Heart left ventricle (tissue), 16 donors: ENCODE measurements around the gene UPF2. TPM values are rescaled to one million over a fixed set of nuclear protein-coding genes. Genes with fewer than 3 reads are reported as not detected.

ENCODE experiments used
- ATAC-seq, 4 donors: fragments of 200-7000 bp; cut with Tn5 transposase; one replicate each; pipeline ENCODE4 v1.9.1; 2020 to 2022; ENCODE audit warnings: moderate library complexity in 4 of 4, mild to moderate bottlenecking in 3 of 4, moderate number of reproducible peaks in 1 of 4
- DNase-seq, 5 donors: peaks; one replicate each; pipeline ENCODE4 v3.0.0-alpha.2; 2020
- H3K27ac ChIP-seq, 12 donors: fragments of 200-600 bp; sonication (generic) in 4 of 12; one replicate each; pipeline versions ENCODE4 v1.5.0 to v1.8.0; 2016 to 2022; ENCODE audit warnings: mild to moderate bottlenecking in 2 of 12
- H3K27me3 ChIP-seq, 9 donors: fragments of 200-600 bp; sonication (generic) in 2 of 9; one replicate each; pipeline versions ENCODE4 v1.5.1 to v1.8.0; 2016 to 2022; ENCODE audit warnings: mild to moderate bottlenecking in 3 of 9
- H3K36me3 ChIP-seq, 9 donors: fragments of 200-600 bp; sonication (generic) in 2 of 9; one replicate each; pipeline versions ENCODE4 v1.5.0 to v1.8.0; 2018 to 2022; ENCODE audit warnings: mild to moderate bottlenecking in 2 of 9
- H3K4me1 ChIP-seq, 12 donors: fragments of 200-600 bp; sonication (generic) in 4 of 12; one replicate each; pipeline versions ENCODE4 v1.5.0 to v1.8.0; 2016 to 2022; ENCODE audit warnings: mild to moderate bottlenecking in 3 of 12
- H3K4me3 ChIP-seq, 12 donors: fragments of 200-600 bp; sonication (generic) in 4 of 12; one replicate each; pipeline versions ENCODE4 v1.5.0 to v1.8.0; 2017 to 2022; ENCODE audit warnings: mild to moderate bottlenecking in 9 of 12, moderate library complexity in 4 of 12
- H3K9me3 ChIP-seq, 12 donors: fragments of 200-600 bp; sonication (generic) in 4 of 12; one replicate each; pipeline versions ENCODE4 v1.5.0 to v1.8.0; 2016 to 2022; ENCODE audit warnings: mild to moderate bottlenecking in 1 of 12
- POLR2A ChIP-seq, 2 donors: fragments of 450-650 bp; IDR thresholded peaks; one replicate each; pipeline ENCODE4 v1.6.1; 2017; ENCODE audit warnings: antibody characterized with exemption in 2 of 2, mild to moderate bottlenecking in 2 of 2, moderate library complexity in 2 of 2
- WGBS, 4 donors: extraction: QIAGEN DNeasy Blood & Tissue Kit in 2 of 4; methylation state at CpG; one replicate each; pipeline versions ENCODE4 v1.1.5 to v1.1.7; 2013 to 2018; 5-methylcytosine and 5-hydroxymethylcytosine counted together
- intact Hi-C, 10 donors: fragments of 100-400 bp; cut with DNase I; formaldehyde crosslinking; loops; one replicate each; pipeline versions ENCODE4 v1.11.1 to v1.14.2; 2022
- polyA plus RNA-seq, 2 donors: library from polyadenylated mRNA; stranded (reverse); fragments of 200-250 nt; gene quantifications; one replicate each; pipeline ENCODE4 v1.2.3, GENCODE V29; 2013
- total RNA-seq, 9 donors: library from RNA; depleted of rRNA in 2 of 9; stranded (reverse); fragments of >200 nt in 2 of 9; fragmentation: NEBNext Ultra II Directional in 3 of 9; extraction: Animal tissue kit (Norgen Biotek cat#: 25700) in 3 of 9; gene quantifications; one replicate each; pipeline versions ENCODE4 v1.1.0 to v1.2.4, GENCODE V29; 2016 to 2023
- TF ChIP-seq, protein P1 (sequence below), 12 donors: fragments of 200-600 bp; sonication (generic) in 4 of 12; IDR thresholded peaks; one replicate each; pipeline versions ENCODE4 v1.5.0 to v1.8.0; 2018 to 2022; ENCODE audit warnings: antibody characterized with exemption in 12 of 12, mild to moderate bottlenecking in 5 of 12
- donor health status: ischemic (EF 13 %, LVEDD 7.1; RV severe dilation, severe dysfunction).
- donor health status: healthy with polysubstance abuse.
- donor health status: DM: no; HTN: yes; CAD: no.
- donor health status: DM: no; HTN: no; CAD: no.
- donor health status: ischemic (EF 25% LVEDD 6.9; RV normal size, moderate dysfunction).
- donor health status: ischemic (EF 25% LVEDD 5.7; RV mildly dilated, moderate dysfunction).
- donor health status: healthy.
- donor health status: DM: yes; HTN: yes; CAD: no.
- donor health status: ischemic (EF 35%, LVEDD 5.7; RV mildly dilated, moderate dysfunction).
- donor health status: nonischemic (EF 11% LVEDD 7.7; RV severe dilation, severe dysfunction).
- donor health status: DM: yes; HTN: yes; CAD: no.
- donor health status: PGD.
- donor health status: ischemic (EF 29% LVEDD 5.4; RV normal size, mild dysfunction).
- donor health status: nonischemic (EF 23%, LVEDD 6.1; RV moderate dilation, normal function).

Gene UPF2
- total and polyA plus RNA-seq, 11 donors: 7.9 to 20.9 (median 15.7) TPM

DNA sequence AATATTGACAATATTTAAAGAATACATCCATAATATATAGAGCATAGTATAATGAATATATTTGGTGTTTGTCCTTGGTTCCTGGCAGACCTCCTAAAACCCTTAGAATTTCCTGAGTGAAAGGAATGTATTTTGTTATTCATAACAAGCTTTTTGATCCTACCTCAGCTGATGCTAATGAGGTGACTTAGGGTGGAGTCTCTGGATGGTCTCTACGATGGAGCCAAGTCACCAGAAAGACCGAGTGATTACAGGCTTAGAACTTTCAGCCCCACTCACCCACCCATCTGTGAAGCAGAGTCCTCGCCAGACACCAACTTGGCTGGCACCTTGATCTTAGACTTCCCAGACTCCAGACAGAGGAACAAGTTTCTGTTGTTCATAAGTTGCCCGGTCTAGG is 35.9 kb downstream of the UPF2 start:
- TF ChIP-seq, protein P1, sequence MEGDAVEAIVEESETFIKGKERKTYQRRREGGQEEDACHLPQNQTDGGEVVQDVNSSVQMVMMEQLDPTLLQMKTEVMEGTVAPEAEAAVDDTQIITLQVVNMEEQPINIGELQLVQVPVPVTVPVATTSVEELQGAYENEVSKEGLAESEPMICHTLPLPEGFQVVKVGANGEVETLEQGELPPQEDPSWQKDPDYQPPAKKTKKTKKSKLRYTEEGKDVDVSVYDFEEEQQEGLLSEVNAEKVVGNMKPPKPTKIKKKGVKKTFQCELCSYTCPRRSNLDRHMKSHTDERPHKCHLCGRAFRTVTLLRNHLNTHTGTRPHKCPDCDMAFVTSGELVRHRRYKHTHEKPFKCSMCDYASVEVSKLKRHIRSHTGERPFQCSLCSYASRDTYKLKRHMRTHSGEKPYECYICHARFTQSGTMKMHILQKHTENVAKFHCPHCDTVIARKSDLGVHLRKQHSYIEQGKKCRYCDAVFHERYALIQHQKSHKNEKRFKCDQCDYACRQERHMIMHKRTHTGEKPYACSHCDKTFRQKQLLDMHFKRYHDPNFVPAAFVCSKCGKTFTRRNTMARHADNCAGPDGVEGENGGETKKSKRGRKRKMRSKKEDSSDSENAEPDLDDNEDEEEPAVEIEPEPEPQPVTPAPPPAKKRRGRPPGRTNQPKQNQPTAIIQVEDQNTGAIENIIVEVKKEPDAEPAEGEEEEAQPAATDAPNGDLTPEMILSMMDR (IDR thresholded peaks at IDR 0.05): no peak
- TF ChIP-seq POLR2A (IDR thresholded peaks at IDR 0.05): no peak
- Histone ChIP-seq H3K4me3 (no peak overlapping the region), H3K36me3 (peaks cover 0 to 96% (median 83%) of the 10 kb centered on the region in 9 donors), H3K27ac (no peak overlapping the region), H3K9me3 (peaks cover 0 to 15% (median 4%) of the 10 kb centered on the region in 12 donors), H3K27me3 (no peaks in the 10 kb centered on the region), H3K4me1 (no peaks in the 10 kb centered on the region)
- 87 to 93% (median 89%) methylated on average over 4 of the region's 4 CpGs for WGBS, 4 donors
- DNase-seq: no peak
- ATAC-seq: no peak
- intact Hi-C loops: no loop called here

DNA sequence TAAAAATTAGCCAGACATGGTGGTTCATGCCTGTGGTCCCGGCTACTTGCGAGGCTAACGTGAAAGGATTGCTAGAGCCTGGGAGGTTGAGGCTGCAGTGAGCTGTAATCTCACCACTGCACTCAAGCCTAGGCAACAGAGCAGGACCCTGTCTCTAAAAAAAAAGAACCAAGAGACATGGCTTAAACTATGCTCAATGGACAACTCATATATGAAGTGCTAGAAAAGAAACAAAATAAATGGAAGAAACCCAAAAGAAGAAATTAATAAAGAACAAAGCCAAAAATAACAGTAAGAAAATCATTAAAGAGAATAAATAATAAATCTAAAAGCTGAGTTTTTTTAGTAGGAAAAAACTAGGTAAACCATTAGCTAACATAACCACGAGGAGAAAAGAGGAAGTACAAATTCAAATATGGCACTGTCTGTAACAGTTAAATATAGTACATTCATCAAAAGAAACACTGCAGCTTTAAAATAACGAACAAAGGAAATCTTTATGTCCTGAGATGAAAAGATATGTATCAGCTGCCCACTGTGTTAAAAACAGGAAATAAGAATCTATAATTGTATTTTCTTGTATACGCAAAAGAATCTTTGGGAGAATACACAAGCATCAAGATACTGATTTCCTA is 48.7 kb downstream of the UPF2 start:
- Histone ChIP-seq H3K27ac (no peak overlapping the region), H3K36me3 (peaks cover 0 to 79% (median 66%) of the 10 kb centered on the region in 9 donors)

DNA sequence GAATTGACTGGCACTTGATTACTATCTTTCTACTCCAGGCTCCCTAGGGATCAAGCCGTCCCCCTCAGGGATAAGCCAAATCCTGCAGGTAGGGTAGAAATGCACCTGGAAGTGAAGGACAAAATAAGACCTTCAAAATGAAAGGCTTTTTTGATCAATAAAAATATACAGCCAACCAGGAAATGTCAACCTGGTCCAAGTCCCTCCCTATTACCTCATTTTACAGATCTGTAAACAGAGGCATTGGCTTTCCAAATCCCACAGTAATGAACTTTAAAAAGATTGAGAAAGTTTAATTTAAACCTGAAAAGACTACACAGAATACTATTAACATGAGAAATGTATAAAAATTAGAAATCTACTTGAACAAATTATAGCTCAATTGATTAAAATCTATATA is 53.7 kb downstream of the UPF2 start:
- Histone ChIP-seq H3K4me3 (no peak overlapping the region), H3K27me3 (no peaks in the 10 kb centered on the region), H3K36me3 (peaks cover 0 to 70% (median 47%) of the 10 kb centered on the region in 9 donors), H3K27ac (no peak overlapping the region), H3K4me1 (peaks cover 0 to 5% (median 0%) of the 10 kb centered on the region in 12 donors), H3K9me3 (no peaks in the 10 kb centered on the region)
- DNase-seq (no peak), ATAC-seq (no peak)
- TF ChIP-seq, protein P1 (IDR thresholded peaks at IDR 0.05): no peak
- no peak for TF ChIP-seq POLR2A (IDR thresholded peaks at IDR 0.05)
- WGBS, 4 donors: 80 to 91% (median 85%) methylated on average over 1 of the region's 1 CpG
- intact Hi-C loops: loop anchor here in 8 of 10 donors (5.0 kb wide), 3 partner anchors 197 to 207 kb away; no protein-coding TSS in a partner anchor

More for the DNA sequence above, 48.7 kb downstream of the UPF2 start:
- Histone ChIP-seq H3K4me1 (peaks cover 0 to 9% (median 0%) of the 10 kb centered on the region in 12 donors), H3K4me3 (no peak overlapping the region), H3K9me3 (no peaks in the 10 kb centered on the region), H3K27me3 (no peaks in the 10 kb centered on the region)
- intact Hi-C loops: loop anchor here in 1 of 10 donors (10.0 kb wide), 1 partner anchor 1979 kb away; no protein-coding TSS in a partner anchor
- no peak for ATAC-seq
- WGBS, 4 donors: 73 to 75% (median 74%) methylated on average over 6 of the region's 6 CpGs
- TF ChIP-seq POLR2A (IDR thresholded peaks at IDR 0.05): no peak
- TF ChIP-seq, protein P1 (IDR thresholded peaks at IDR 0.05): no peak
- no peak for DNase-seq

DNA sequence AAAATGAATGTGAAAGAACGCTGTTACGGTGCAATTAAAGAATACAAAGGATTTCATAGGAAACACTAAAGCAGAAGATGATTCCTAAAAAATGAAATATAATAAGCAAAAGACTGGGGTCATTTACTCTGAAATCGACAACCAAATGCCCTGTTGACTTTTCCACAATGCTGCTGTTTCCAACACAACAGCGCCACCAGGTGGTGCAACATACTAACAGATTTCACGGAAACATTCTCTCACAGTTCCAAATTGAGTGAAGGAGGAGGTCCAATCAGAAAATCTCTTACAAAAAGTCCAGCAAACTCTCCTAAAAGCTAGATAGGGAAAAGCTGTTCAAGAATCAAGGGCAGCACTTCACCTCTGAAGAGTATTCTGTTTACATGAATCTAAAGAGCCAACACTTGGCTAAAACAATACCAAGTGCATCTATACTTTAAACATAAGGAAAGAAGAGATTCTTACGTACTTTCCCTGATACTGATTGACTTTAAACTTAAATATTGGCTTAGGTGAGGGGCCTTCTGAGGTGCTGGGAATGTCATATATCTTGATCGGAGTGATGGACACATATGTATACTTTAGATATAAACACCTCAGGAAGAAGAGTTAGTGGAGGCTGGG is 55.9 kb downstream of the UPF2 start:
- 43 to 49% (median 47%) methylated on average over 7 of the region's 7 CpGs for WGBS, 4 donors

More for the DNA sequence above, 55.9 kb downstream of the UPF2 start:
- intact Hi-C loops: loop anchor here (2.0 to 5.0 kb wide), 4 partner anchors 194 to 204 kb away; no protein-coding TSS in a partner anchor
- no peak for TF ChIP-seq POLR2A (IDR thresholded peaks at IDR 0.05)
- TF ChIP-seq, protein P1 (IDR thresholded peaks at IDR 0.05): peak; percentile 68 to 92 (median 84)
- Histone ChIP-seq H3K27me3 (no peaks in the 10 kb centered on the region), H3K4me3 (no peak overlapping the region), H3K9me3 (no peaks in the 10 kb centered on the region), H3K36me3 (peaks cover 0 to 76% (median 43%) of the 10 kb centered on the region in 9 donors), H3K27ac (no peak overlapping the region), H3K4me1 (peaks cover 0 to 5% (median 0%) of the 10 kb centered on the region in 12 donors)
- ATAC-seq (peak in 3 of 4 donors; percentile 29 to 54 (median 42)), DNase-seq (peak; percentile 59 to 84 (median 69))
